NB4 (cell line): ENCODE data around the gene KAZN.

Source experiments
- MYC ChIP-seq: IDR thresholded peaks from 2 replicates; pipeline ENCODE4 v1.6.1; 2011; ENCODE audit warnings: low read depth, low read length
- TF ChIP-seq, protein P1 (sequence below): IDR thresholded peaks from 2 replicates; pipeline ENCODE4 v1.6.1; 2011; ENCODE audit warnings: low read depth, low read length
- TF ChIP-seq, protein P2 (sequence below): IDR thresholded peaks from one replicate; pipeline ENCODE4 v1.5.1; 2012; ENCODE audit warnings: low read depth, low read length

DNA sequence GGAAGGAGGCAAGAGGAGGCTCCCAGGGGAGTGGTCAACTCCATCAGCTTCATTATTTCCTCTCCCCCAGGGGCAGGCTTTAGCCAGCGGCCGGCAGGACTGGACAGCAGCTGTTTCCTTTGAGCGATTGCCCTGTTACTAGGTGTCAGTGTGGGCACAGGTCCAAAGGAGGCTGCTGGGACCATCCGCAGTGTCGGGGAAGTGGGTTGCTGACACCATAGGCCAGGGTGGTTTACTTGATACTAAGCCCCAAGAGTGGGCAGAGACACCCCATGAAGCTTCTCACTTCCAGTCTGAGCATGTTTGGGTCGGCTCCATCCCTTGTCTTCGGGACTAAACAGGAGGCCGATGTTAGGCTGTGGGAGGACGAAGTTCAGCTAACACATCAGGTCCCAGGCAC, 63.6 kb downstream of the KAZN start:
- TF ChIP-seq, protein P1, sequence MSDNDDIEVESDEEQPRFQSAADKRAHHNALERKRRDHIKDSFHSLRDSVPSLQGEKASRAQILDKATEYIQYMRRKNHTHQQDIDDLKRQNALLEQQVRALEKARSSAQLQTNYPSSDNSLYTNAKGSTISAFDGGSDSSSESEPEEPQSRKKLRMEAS: no peak
- TF ChIP-seq, protein P2, sequence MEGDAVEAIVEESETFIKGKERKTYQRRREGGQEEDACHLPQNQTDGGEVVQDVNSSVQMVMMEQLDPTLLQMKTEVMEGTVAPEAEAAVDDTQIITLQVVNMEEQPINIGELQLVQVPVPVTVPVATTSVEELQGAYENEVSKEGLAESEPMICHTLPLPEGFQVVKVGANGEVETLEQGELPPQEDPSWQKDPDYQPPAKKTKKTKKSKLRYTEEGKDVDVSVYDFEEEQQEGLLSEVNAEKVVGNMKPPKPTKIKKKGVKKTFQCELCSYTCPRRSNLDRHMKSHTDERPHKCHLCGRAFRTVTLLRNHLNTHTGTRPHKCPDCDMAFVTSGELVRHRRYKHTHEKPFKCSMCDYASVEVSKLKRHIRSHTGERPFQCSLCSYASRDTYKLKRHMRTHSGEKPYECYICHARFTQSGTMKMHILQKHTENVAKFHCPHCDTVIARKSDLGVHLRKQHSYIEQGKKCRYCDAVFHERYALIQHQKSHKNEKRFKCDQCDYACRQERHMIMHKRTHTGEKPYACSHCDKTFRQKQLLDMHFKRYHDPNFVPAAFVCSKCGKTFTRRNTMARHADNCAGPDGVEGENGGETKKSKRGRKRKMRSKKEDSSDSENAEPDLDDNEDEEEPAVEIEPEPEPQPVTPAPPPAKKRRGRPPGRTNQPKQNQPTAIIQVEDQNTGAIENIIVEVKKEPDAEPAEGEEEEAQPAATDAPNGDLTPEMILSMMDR: no peak
- TF ChIP-seq MYC: no peak
